ENCODE results near the gene KLK12.

DNA sequence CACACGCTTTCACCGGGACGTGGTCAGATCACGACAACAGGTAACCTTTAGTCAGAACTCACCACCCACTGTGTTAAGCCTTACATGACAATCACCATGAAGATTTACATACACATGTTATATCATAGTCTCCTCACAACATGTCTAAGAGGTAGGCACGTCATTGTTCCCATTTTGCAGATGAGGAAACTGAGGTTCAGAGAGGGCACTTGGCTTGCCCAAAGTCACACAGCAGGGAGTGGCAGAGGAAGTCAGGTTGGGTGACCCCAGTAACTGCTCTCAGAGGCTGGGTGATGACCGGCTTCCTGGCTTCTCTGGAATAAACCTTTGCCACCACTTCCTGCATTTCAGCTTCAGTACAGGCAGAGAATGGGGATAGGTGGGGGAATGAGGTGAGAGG lies 20.6 kb downstream of the KLK12 start:
- TF ChIP-seq, protein P1, sequence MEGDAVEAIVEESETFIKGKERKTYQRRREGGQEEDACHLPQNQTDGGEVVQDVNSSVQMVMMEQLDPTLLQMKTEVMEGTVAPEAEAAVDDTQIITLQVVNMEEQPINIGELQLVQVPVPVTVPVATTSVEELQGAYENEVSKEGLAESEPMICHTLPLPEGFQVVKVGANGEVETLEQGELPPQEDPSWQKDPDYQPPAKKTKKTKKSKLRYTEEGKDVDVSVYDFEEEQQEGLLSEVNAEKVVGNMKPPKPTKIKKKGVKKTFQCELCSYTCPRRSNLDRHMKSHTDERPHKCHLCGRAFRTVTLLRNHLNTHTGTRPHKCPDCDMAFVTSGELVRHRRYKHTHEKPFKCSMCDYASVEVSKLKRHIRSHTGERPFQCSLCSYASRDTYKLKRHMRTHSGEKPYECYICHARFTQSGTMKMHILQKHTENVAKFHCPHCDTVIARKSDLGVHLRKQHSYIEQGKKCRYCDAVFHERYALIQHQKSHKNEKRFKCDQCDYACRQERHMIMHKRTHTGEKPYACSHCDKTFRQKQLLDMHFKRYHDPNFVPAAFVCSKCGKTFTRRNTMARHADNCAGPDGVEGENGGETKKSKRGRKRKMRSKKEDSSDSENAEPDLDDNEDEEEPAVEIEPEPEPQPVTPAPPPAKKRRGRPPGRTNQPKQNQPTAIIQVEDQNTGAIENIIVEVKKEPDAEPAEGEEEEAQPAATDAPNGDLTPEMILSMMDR (conservative IDR thresholded peaks at IDR 0.05; ENCODE audit: low read depth, low read length), result no peak
- TF ChIP-seq EZH2 (IDR thresholded peaks at IDR 0.05; ENCODE audit: low read length, unreplicated experiment) (no peak), EZH2phosphoT487 (IDR thresholded peaks at IDR 0.05; ENCODE audit: borderline replicate concordance, low read length) (no peak)
